ENCODE results near the gene CACHD1.

GRCh38 chr1:64451440-64451839 lies 18.5 kb upstream of the CACHD1 start:
- no peak for TF ChIP-seq POLR2A (IDR thresholded peaks at IDR 0.05; ENCODE audit: borderline replicate concordance, extremely low read depth, insufficient read depth, insufficient read length)
- no peak for TF ChIP-seq CTCF (IDR thresholded peaks at IDR 0.05 in 2 of 3, conservative IDR thresholded peaks at IDR 0.05 in 1 of 3; ENCODE audit: borderline replicate concordance in 1 of 3, insufficient read depth in 1 of 3, low read depth in 2 of 3, low read length in 2 of 3)
- TF ChIP-seq ELF1 (IDR thresholded peaks at IDR 0.05; ENCODE audit: borderline replicate concordance, low read depth), result no peak
- TF ChIP-seq EZH2phosphoT487 (IDR thresholded peaks at IDR 0.05; ENCODE audit: borderline replicate concordance), result no peak

Measured in HCT116 (cell line).